Ishikawa (cell line): ENCODE results near the gene USP37.

Experiments used
- CEBPB ChIP-seq: IDR thresholded peaks from 2 replicates; pipeline ENCODE4 v1.6.1; 2012
- EGR1 ChIP-seq: IDR thresholded peaks from 2 replicates; pipeline ENCODE4 v1.6.1; 2012
- EP300 ChIP-seq: IDR thresholded peaks from 2 replicates; pipeline ENCODE4 v1.6.1; 2012; ENCODE audit warnings: borderline replicate concordance
- RAD21 ChIP-seq: IDR thresholded peaks from 2 replicates; pipeline ENCODE4 v1.6.1; 2012; ENCODE audit warnings: low read depth
- TCF12 ChIP-seq: IDR thresholded peaks from 2 replicates; pipeline ENCODE4 v1.6.1; 2012; ENCODE audit warnings: low read depth
- TEAD4 ChIP-seq: IDR thresholded peaks from 2 replicates; pipeline ENCODE4 v1.6.1; 2012
- YY1 ChIP-seq: IDR thresholded peaks from 2 replicates; pipeline ENCODE4 v1.6.1; 2012; ENCODE audit warnings: low read depth
- TF ChIP-seq, protein P1 (sequence below): IDR thresholded peaks from 2 replicates; pipeline ENCODE4 v1.6.1; 2012
- TF ChIP-seq, protein P2 (sequence below): IDR thresholded peaks from 2 replicates; pipeline ENCODE4 v1.6.1; 2012
- TF ChIP-seq, protein P3 (sequence below): IDR thresholded peaks from 2 replicates; pipeline ENCODE4 v1.6.1; 2012; ENCODE audit warnings: low read depth, mild to moderate bottlenecking

DNA sequence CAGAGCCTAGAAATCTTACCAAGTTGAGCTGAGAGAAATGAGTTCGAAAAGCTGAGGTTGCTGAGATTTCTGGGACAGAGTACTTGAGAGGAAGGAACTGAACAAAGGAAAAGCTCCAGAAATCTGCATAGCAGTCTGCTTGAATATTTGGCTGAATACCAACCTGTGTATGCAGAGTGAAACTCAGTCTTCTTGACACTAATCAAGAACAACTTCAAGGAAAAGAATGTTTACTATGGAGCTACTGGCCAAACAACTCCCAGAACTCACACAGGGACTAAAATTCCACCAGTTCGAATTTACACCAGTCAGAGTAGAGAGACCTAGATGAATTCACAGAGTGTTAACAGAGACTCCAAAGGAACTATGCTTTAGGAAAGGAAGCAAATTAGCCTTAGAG is 66.5 kb downstream of the USP37 start:
- no peak for TF ChIP-seq RAD21
- no peak for TF ChIP-seq TEAD4
- TF ChIP-seq, protein P1, sequence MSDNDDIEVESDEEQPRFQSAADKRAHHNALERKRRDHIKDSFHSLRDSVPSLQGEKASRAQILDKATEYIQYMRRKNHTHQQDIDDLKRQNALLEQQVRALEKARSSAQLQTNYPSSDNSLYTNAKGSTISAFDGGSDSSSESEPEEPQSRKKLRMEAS: no peak
- no peak for TF ChIP-seq TCF12
- no peak for TF ChIP-seq YY1
- TF ChIP-seq, protein P2, sequence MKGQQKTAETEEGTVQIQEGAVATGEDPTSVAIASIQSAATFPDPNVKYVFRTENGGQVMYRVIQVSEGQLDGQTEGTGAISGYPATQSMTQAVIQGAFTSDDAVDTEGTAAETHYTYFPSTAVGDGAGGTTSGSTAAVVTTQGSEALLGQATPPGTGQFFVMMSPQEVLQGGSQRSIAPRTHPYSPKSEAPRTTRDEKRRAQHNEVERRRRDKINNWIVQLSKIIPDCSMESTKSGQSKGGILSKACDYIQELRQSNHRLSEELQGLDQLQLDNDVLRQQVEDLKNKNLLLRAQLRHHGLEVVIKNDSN: no peak
- no peak for TF ChIP-seq EP300
- no peak for TF ChIP-seq EGR1
- TF ChIP-seq, protein P3, sequence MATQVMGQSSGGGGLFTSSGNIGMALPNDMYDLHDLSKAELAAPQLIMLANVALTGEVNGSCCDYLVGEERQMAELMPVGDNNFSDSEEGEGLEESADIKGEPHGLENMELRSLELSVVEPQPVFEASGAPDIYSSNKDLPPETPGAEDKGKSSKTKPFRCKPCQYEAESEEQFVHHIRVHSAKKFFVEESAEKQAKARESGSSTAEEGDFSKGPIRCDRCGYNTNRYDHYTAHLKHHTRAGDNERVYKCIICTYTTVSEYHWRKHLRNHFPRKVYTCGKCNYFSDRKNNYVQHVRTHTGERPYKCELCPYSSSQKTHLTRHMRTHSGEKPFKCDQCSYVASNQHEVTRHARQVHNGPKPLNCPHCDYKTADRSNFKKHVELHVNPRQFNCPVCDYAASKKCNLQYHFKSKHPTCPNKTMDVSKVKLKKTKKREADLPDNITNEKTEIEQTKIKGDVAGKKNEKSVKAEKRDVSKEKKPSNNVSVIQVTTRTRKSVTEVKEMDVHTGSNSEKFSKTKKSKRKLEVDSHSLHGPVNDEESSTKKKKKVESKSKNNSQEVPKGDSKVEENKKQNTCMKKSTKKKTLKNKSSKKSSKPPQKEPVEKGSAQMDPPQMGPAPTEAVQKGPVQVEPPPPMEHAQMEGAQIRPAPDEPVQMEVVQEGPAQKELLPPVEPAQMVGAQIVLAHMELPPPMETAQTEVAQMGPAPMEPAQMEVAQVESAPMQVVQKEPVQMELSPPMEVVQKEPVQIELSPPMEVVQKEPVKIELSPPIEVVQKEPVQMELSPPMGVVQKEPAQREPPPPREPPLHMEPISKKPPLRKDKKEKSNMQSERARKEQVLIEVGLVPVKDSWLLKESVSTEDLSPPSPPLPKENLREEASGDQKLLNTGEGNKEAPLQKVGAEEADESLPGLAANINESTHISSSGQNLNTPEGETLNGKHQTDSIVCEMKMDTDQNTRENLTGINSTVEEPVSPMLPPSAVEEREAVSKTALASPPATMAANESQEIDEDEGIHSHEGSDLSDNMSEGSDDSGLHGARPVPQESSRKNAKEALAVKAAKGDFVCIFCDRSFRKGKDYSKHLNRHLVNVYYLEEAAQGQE: no peak
- TF ChIP-seq CEBPB: no peak
